ENCODE results near the gene CES2. TPM values are rescaled to one million over a fixed set of nuclear protein-coding genes. Genes with fewer than 3 reads are reported as not detected.

Gene CES2
- total and polyA plus RNA-seq, 2 of the 8 experiments (the other 6 are each of a cell fraction or from before 2014, with no cell fraction given), result 8.6 to 14.7 TPM

DNA sequence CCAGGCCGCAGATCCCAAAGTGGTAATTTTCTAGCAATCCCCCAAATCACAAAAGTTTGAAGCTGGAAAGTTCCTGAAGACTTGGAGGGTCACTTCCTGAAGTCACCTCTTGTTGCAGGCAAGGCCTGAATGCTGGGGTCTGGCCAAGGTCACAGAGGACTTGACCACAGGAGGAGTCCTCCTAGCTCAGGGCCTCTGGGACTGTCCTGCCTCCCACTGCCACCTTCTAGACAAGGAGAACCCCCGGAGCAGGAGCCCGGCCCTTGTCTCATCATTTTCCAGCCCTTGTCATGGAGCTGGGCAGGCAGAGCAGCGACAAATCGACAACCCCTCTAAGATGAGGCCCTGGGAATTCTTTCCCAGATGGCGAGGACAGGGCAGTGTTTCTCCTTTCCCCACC lies 17.0 kb upstream of the CES2 start:
- H2BK120ac ChIP-seq (replicated peaks; ENCODE audit: low read depth, low read length), result no peak overlapping the region
- H3K4me2 ChIP-seq (ENCODE audit: insufficient read depth in 1 of 2, low read depth in 2 of 2, low read length in 2 of 2), result no peak overlapping the region
- H2BK12ac ChIP-seq (ENCODE audit: low read depth, low read length), result no peak overlapping the region
- H3K18ac ChIP-seq (ENCODE audit: extremely low read depth, low read length), result no peak overlapping the region
- H4K20me1 ChIP-seq (replicated peaks in 1 of 2; ENCODE audit: control insufficient read depth in 1 of 2, insufficient read depth in 2 of 2, low read length in 2 of 2), result peaks cover 0 to 4% of the 10 kb centered on the region in 2 experiments
- H3K27me3 ChIP-seq (replicated peaks in 1 of 4; ENCODE audit: control insufficient read depth in 3 of 4, extremely low read depth in 1 of 4, insufficient read depth in 3 of 4, low read length in 3 of 4), result peaks cover 0 to 6% (median 2%) of the 10 kb centered on the region in 4 experiments; a peak in 5 of 7 replicates
- H2BK20ac ChIP-seq (ENCODE audit: low read length), result no peak overlapping the region
- no peak overlapping the region for H3K4ac ChIP-seq (replicated peaks; ENCODE audit: insufficient read length, low read depth, low read length)
- H4K8ac ChIP-seq (ENCODE audit: extremely low read depth, insufficient read depth, low read length), result no peak overlapping the region
- H3K79me1 ChIP-seq (ENCODE audit: low read depth, low read length), result peaks cover under 1% of the 10 kb centered on the region; the same call in 1 of the 2 replicates
- ChIA-PET CTCF (ENCODE audit: partially characterized antibody) (interaction anchor here (0.8 to 42.0 kb wide), 6 partner anchors 3 to 261 kb away, joined by 3 to 1009 read pairs (median 4); partner anchors contain the start of genes CDH16, CES3, PDP2 and RRAD), POLR2A (ENCODE audit: partially characterized antibody) (interaction anchor here (0.8 to 1.7 kb wide), 2 partner anchors 19 to 21 kb away, joined by 3 to 5 read pairs; no protein-coding TSS in a partner anchor)
- H3K79me2 ChIP-seq (ENCODE audit: control insufficient read depth in 1 of 2, insufficient read depth in 2 of 2, low read length in 2 of 2), result no peaks in the 10 kb centered on the region
- no peaks in the 10 kb centered on the region; a peak in 1 of 7 replicates for H3K4me1 ChIP-seq (replicated peaks in 1 of 4; ENCODE audit: control insufficient read depth in 3 of 4, insufficient read depth in 4 of 4, low read length in 3 of 4)
- no peak overlapping the region for H3K23ac ChIP-seq (ENCODE audit: insufficient read length)
- H3K9me3 ChIP-seq (ENCODE audit: insufficient read depth in 2 of 2, low read depth in 1 of 2, low read length in 1 of 2), result no peaks in the 10 kb centered on the region
- no peak overlapping the region for H3K27ac ChIP-seq (ENCODE audit: low read depth, low read length)
- H2AK5ac ChIP-seq (ENCODE audit: low read depth, low read length), result no peak overlapping the region
- H2BK5ac ChIP-seq (ENCODE audit: low read depth, low read length), result no peak overlapping the region
- peaks cover 3% of the 10 kb centered on the region; the same call in 1 of the 2 replicates for H3K23me2 ChIP-seq (ENCODE audit: low read depth, low read length)
- H2BK15ac ChIP-seq (ENCODE audit: low read length), result no peak overlapping the region
- no peak overlapping the region for H3K9ac ChIP-seq (replicated peaks in 1 of 4; ENCODE audit: extremely low read depth in 1 of 4, low read depth in 3 of 4, low read length in 3 of 4)
- H4K91ac ChIP-seq (replicated peaks; ENCODE audit: insufficient read length, low read length), result no peak overlapping the region
- no peak overlapping the region for H2AFZ ChIP-seq (ENCODE audit: low read length)
- TF ChIP-seq EP300 (IDR thresholded peaks at IDR 0.05; ENCODE audit: borderline replicate concordance in 1 of 2, low read depth in 2 of 2, low read length in 2 of 2), result no peak
- no peak for TF ChIP-seq GTF2F1 (IDR thresholded peaks at IDR 0.05; ENCODE audit: borderline replicate concordance, low read depth, low read length)
- no peak overlapping the region for H3K56ac ChIP-seq (replicated peaks; ENCODE audit: insufficient read length, low read depth, low read length)
- no peak overlapping the region for H4K5ac ChIP-seq (ENCODE audit: insufficient read length, low read depth, low read length)
- DNase-seq (ENCODE audit: low read depth in 1 of 2, low spot score in 2 of 2), result no peak
- no peak overlapping the region for H3K4me3 ChIP-seq (ENCODE audit: extremely low read depth in 1 of 4, insufficient read depth in 2 of 4, low read depth in 3 of 4, low read length in 4 of 4)
- no peak for FAIRE-seq
- no peak overlapping the region for H3K14ac ChIP-seq (ENCODE audit: insufficient read length)
- H3K36me3 ChIP-seq (ENCODE audit: control insufficient read depth in 2 of 4, insufficient read depth in 4 of 4, low read length in 3 of 4), result no peaks in the 10 kb centered on the region
- 82% methylated on average over 6 of the region's 6 CpGs; no CpG with 5 or more reads in 1 of the 2 experiments for WGBS, 2 experiments (ENCODE audit: extremely low coverage in 1 of 2, insufficient coverage in 1 of 2, insufficient read length in 1 of 2, insufficient replicate concordance in 2 of 2, low coverage in 1 of 2, low lambda C conversion rate in 2 of 2, missing lambda C conversion rate in 1 of 2)

Measured in H1 (cell line).